DMS79 treated with DMSO at 0.1 percent for 48 hours (cell line): ENCODE data around the gene CNOT6.
"Not testable (repeated sequence)": the region's sequence is repeated elsewhere in the genome, so short reads cannot be mapped to it uniquely, and the experiment has no call there.

Source experiments
- DNase-seq: peaks from one replicate; lab custom pipeline; 2025; lab: John Stamatoyannopoulos, UW

Gene CNOT6

GRCh38 chr5:180519098-180519497, 24.9 kb downstream of the CNOT6 start:
- no peak for DNase-seq

- DNase-seq = no peak
Observed at GRCh38 chr5:180521101-180521500, 26.9 kb downstream of the CNOT6 start.

- DNase-seq = no peak
Observed at GRCh38 chr5:180521591-180521990, 27.4 kb downstream of the CNOT6 start.

GRCh38 chr5:180522330-180522729, 28.2 kb downstream of the CNOT6 start:
- no peak for DNase-seq

GRCh38 chr5:180523629-180524466, 29.7 kb downstream of the CNOT6 start:
- no peak for DNase-seq

- DNase-seq = no peak
Observed at GRCh38 chr5:180525399-180525798, 31.2 kb downstream of the CNOT6 start.

GRCh38 chr5:180526269-180526668, 32.1 kb downstream of the CNOT6 start:
- DNase-seq = no peak

GRCh38 chr5:180527659-180528058, 33.5 kb downstream of the CNOT6 start:
- no peak for DNase-seq

GRCh38 chr5:180531036-180531585, 36.9 kb downstream of the CNOT6 start:
- not testable (repeated sequence) for DNase-seq

- DNase-seq = no peak
Observed at GRCh38 chr5:180532268-180532667, 38.1 kb downstream of the CNOT6 start.

GRCh38 chr5:180533845-180534244, 39.7 kb downstream of the CNOT6 start:
- no peak for DNase-seq

- no peak for DNase-seq
Observed at GRCh38 chr5:180535573-180535972, 41.4 kb downstream of the CNOT6 start.

- no peak for DNase-seq
Observed at GRCh38 chr5:180540050-180540694, 46.0 kb downstream of the CNOT6 start.

GRCh38 chr5:180541710-180542109, 47.5 kb downstream of the CNOT6 start:
- DNase-seq = no peak

- no peak for DNase-seq
Observed at GRCh38 chr5:180545248-180545647, 51.1 kb downstream of the CNOT6 start.

GRCh38 chr5:180548563-180548962, 54.4 kb downstream of the CNOT6 start:
- no peak for DNase-seq

GRCh38 chr5:180553530-180553929, 59.4 kb downstream of the CNOT6 start:
- no peak for DNase-seq

- no peak for DNase-seq
Observed at GRCh38 chr5:180555168-180555921, 61.2 kb downstream of the CNOT6 start.

GRCh38 chr5:180557217-180557809, 63.1 kb downstream of the CNOT6 start:
- no peak for DNase-seq

GRCh38 chr5:180558232-180558631, 64.1 kb downstream of the CNOT6 start:
- no peak for DNase-seq

GRCh38 chr5:180563994-180564393, 69.8 kb downstream of the CNOT6 start:
- no peak for DNase-seq

GRCh38 chr5:180568914-180569313, 74.7 kb downstream of the CNOT6 start:
- DNase-seq = no peak
